GM21529 (cell line): Measurements from ENCODE around the gene DFFB.
"Not testable (repeated sequence)": the region's sequence is repeated elsewhere in the genome, so short reads cannot be mapped to it uniquely, and the experiment has no call there.

Source experiments
- ATAC-seq: cut with Tn5 transposase; IDR thresholded peaks from one replicate; pipeline ENCODE4 v1.9.1; 2021; ENCODE audit not compliant: unreplicated experiment

Gene DFFB

DNA sequence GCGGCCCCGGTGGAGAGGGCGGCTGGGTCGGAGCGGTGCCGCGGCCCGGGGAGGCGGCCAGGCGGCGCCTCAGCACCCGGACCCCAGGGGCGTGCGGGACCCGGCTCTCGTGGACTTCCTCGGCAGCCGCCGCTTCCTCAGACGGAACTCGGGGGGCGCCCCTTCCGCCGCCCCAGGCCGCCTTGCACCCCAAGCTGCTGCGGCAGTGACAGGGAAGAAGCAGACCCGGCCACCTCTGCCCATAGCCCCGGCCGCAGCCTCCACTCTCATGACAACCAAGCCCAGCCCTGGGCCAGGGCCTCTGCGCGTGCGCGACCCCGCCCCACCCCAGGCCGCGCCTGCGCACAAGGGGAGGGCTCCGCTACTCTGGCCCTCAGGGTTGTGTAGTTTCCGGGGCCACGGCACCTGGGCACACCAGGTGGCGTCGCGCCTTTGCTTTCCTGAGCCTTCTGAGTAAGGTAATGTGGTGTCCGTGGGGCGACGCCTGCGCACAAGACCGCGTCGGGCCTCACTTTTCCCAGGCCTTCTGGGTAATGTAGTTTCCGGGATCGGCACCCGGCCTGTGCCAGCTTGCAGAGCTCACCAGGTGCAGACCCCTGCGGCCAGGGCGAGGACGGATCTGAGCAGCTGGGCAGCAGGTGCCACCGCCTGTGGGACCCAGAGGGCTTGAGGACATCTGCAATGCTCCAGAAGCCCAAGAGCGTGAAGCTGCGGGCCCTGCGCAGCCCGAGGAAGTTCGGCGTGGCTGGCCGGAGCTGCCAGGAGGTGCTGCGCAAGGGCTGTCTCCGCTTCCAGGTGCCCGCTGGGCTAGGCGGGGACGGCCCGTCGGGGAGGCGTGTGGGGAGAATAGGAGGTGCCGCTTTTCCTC, at the start of gene DFFB, which contains the start of gene CEP104:
DFFB (plus strand) TSS at position 554 of the 868 bp plus-strand sequence; CDS start at position 682, 128 bp downstream.
CEP104 (minus strand) TSS at position 289 of the 868 bp plus-strand sequence. CDS start 4,804 bp downstream, outside the sequence.
- peak; percentile 96 for ATAC-seq

GRCh38 chr1:3807769-3808168, 49.5 kb upstream of the DFFB start:
- ATAC-seq: no peak

DNA sequence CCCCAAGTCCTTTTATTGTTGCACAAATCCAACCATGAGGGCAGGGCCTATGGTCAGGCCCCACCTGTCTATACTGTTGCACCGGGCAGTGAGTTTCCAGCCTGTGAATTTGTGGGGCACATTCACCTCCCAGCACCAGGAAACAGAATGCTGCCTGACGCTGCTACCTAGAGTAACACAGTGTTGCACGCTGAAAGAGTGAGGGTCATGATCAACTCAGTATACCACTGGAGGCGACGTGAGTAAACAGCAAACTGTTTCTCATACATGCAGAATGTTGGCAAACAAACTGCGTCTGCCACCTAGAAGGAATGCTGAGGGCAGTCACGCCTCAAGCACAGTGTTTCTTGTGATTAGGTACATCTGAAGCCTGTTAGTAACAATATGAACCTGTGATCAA, 47.6 kb upstream of the DFFB start:
- no peak for ATAC-seq

- not testable (repeated sequence) for ATAC-seq
Observed at GRCh38 chr1:3810149-3810761, 47.0 kb upstream of the DFFB start.

- ATAC-seq: no peak
Observed at GRCh38 chr1:3811595-3811911, 45.7 kb upstream of the DFFB start.

DNA sequence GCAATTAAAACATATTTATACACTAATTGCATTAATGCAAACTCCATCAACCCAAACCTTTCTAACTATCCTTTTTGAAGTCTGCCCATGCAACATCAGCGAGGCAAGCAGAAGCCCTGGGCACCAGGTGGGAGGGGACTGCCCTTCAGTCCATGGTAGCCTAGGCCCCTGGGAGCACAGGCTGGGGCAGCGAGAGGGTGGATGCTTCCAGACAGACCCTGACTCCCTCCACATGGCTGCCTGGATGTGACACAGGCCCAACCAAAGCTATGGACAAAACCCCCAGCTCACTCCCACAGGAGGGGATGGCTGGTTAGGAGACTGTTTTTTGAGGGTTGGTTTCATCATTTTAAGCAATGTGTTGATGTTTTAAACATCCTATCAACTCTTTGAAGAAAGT, 43.2 kb upstream of the DFFB start:
- ATAC-seq: no peak

- ATAC-seq: no peak
Observed at GRCh38 chr1:3814771-3815561, 42.3 kb upstream of the DFFB start.

- no peak for ATAC-seq
Observed at GRCh38 chr1:3816331-3817137, 40.7 kb upstream of the DFFB start.

DNA sequence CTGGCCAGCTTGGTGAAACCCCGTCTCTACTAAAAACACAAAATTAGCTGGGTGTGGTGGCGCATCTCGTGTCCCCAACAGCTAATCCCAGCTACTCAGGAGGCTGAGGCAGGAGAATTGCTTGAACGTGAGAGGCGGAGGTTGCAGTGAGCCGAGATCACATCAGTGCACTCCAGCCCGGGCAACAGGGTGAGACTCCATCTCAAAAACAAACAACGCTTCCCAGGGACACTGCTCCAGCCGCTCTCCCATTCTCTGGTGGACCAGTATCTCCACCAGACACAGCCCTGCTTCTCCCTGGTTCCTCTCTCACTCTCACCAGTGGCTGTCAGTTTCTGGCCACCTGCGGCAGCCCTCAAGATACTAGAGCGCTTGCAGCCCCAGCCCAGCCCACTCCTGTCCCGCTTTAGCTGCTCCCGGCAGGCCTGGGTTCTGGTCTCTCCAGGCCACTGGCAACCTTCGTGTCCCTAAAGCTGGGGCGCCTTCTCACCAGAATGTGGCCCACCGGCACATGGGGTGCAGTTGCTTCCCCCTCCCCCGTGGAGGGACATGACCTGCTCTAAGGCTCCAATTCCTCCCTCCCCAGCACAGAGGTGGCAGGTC, 40.0 kb upstream of the DFFB start:
- no peak for ATAC-seq

DNA sequence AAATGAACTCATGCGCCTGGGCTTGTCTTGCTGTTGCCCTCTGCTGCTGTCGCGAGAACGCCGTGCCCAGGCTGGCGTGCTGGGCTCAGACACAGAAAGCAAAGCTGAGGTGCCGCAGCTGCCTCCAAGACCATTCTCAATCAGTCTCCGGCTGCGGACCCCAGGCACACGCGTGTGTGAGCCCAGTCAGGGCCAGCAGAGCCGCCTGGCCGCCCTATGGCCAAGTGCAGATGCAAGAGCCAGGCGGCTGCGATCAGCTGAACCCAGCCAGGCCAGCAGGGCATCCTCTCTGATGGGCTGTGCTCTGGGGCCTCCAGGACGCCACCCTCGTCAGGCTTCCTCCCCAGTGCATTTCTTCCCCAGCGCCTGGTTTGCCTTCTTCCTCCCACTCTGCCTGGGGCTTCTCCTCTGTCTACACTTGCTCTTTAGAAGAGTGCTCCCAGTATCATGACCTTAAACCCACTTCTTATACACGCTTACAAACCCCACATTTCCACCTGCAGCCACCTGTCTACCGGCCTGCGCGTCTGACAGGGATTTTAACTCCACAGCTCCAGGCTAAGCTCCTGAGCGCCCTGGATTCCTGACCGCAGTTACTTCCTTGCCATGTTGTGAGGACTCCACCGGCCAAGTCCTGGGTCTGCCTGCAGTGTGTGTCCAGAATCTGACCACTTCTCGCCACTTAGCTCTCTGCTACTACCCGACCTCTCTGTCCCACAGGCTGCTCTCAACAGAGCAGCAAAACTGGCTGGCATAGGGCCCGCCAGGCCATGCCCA, 39.3 kb upstream of the DFFB start:
- no peak for ATAC-seq

- ATAC-seq: no peak
Observed at GRCh38 chr1:3819771-3820200, 37.5 kb upstream of the DFFB start.

DNA sequence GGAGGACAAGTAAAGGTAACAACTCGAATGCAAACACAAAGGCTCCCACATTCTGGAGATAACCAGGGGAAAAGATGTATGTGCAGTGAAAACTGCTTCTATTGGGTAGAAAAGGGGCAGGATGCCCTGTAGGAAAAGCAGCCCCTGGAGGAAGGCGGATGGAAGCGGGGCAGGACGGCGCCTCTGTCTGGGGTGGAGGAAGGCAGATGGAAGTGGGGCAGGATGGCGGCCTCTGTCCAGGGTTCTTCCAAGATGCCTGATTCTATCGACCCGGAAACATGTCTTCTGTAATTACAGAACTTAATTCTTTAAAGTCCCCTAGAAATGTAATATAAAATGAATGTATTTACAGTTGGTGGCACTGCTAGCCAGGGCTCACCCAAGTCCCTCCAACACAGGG, 37.0 kb upstream of the DFFB start:
- ATAC-seq: no peak

- no peak for ATAC-seq
Observed at GRCh38 chr1:3821004-3821403, 36.3 kb upstream of the DFFB start.

DNA sequence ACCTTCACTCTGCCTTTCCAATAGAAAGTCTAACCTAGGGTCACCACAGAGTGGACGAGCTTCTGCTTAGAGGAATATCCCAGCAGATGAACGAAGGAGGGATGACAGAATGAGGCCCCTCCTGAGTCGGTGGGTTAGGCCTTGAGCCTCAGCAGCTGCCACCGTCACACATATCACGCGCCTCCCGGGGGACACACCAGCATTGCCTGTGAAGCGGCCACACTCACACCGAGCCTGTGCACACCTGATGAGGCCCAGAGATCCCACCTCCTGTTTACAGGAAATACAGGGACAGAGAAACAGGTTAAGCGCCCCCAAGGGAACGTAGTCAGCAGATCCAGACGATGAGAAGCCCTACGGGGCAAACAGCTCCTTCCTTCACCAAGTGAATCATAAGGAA, 35.8 kb upstream of the DFFB start:
- no peak for ATAC-seq

DNA sequence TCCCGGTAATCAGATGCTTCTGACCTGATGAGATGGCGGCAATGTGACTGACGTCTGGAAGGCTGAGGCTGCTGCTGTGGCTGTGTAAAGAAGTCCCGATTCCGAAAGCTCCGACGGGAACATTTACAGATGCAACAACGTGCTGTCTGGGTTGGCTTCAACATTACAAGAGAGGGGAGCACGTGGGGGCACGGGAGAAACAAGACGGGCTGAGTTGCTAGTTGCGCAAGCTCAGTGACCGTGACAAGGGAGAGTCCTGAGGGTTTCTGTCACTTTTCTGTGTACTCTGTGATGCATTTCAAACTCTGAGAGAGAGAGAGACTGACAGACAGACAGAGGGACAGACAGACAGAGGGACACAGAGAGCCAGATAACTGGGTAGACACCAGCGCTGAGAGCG, 35.4 kb upstream of the DFFB start:
- ATAC-seq: no peak

DNA sequence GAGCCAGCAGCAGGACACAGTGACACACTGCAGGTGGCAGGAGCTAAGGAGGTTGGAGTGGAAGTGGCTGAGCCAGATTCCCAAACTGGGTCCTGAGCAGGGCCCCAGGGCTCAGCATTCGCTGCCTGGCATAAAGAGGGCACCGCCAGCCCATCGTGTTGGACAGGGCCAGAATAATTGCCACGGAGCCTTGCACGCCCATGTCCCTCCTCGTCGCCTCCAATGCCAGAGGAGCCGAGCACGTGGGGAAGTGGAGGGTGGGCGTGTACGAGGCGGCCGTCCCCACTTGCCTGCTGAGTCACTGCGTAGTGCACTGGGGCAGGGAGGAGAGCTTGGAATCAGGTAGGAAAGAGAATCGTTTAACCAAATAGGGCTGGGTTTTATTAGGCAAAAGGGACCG, 34.9 kb upstream of the DFFB start:
- ATAC-seq: no peak

DNA sequence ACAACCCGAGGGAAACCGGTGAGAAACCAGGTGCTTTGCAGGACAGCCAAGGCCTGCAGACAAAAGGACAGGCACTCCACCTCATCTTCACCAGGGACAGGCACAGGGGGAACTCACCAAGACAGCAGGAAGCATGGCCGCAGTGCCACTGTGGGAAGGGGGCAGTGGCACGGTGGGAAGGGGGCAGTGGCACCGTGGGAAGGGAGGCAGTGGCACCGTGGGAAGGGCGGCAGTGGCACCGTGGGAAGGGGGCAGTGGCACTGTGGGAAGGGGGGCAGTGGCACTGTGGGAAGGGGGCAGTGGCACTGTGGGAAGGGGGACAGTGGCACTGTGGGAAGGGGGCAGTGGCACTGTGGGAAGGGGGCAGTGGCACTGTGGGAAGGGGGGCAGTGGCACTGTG, 32.6 kb upstream of the DFFB start:
- no peak for ATAC-seq

DNA sequence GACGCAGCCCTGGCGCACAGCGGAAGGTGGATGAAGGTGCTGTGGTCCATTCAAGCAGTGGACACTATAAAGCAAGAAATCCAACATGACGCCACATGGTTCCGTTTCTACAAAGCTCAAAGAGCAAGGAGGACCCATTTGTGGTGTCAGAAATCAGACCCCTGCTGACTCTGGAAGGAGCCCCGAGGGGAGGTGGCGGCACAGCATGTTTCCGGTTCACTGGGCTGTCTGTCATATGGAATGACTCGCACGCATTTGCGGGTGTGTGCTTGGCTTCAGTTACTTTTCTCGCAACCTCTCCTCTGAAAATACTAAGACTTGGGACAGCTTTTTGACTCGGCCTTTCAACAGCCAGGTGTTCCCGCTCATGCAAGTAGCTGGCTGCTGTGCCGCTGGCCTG, 31.9 kb upstream of the DFFB start:
- no peak for ATAC-seq

DNA sequence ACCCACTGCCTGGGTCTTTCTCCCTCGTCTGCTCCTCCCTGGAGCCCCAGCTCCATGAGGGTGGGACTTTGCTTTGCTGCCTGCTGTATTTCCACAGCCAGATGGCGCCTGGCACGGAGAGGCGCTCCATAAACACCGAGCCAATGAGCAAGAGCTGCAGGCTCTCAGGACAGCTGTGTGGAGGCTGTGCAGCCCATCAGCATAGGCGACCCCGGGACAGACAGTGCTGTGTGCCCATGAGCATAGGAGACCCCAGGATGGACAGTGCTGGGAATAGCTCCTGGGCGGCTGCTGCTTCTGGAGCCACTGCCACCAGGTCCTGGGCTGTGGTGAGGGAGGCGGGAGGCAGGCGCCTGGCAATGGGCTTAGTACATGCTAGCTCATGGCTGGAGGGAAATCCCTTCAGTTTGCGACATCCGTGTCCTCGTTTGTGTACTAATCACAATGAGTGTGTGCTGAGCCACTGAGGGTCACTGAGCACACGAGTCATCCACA, 29.4 kb upstream of the DFFB start:
- ATAC-seq: no peak

- no peak for ATAC-seq
Observed at GRCh38 chr1:3828391-3828790, 28.9 kb upstream of the DFFB start.
